Tibial nerve (tissue), 4 donors: ENCODE data around the gene GABRD. TPM values are rescaled to one million over a fixed set of nuclear protein-coding genes. Genes with fewer than 3 reads are reported as not detected.

Experiments
- DNase-seq, 2 donors: peaks; one replicate each; pipeline ENCODE4 v3.0.0-alpha.2; 2019; ENCODE audit warnings: low spot score in 2 of 2
- H3K27ac ChIP-seq, 4 donors: fragments of 200-600 bp; sonication (generic) in 3 of 4; one replicate each; pipeline ENCODE4 v1.5.1; 2017 to 2019; ENCODE audit warnings: mild to moderate bottlenecking in 1 of 4
- H3K27me3 ChIP-seq, 2 donors: fragments of 200-600 bp; sonication (generic) in 1 of 2; one replicate each; pipeline versions ENCODE4 v1.5.1 to v1.6.0; 2017 to 2019
- H3K36me3 ChIP-seq, 3 donors: fragments of 200-600 bp; sonication (generic); one replicate each; pipeline ENCODE4 v1.5.1; 2018 to 2019
- H3K4me1 ChIP-seq, 4 donors: fragments of 200-600 bp; sonication (generic) in 3 of 4; one replicate each; pipeline ENCODE4 v1.5.1; 2017 to 2019
- H3K4me3 ChIP-seq, 4 donors: fragments of 200-600 bp; sonication (generic) in 3 of 4; one replicate each; pipeline ENCODE4 v1.5.1; 2017 to 2019; ENCODE audit warnings: mild to moderate bottlenecking in 1 of 4, moderate library complexity in 1 of 4
- H3K9me3 ChIP-seq, 4 donors: fragments of 200-600 bp; sonication (generic) in 3 of 4; one replicate each; pipeline ENCODE4 v1.5.1; 2017 to 2019
- CTCF ChIP-seq, 5 experiments: fragments of 200-600 bp in 3 of 5; fragments of 450-650 bp in 2 of 5; sonication (generic) in 3 of 5; IDR thresholded peaks; one replicate each; pipeline ENCODE4 v1.5.1; 2016 to 2019; ENCODE audit warnings: antibody characterized with exemption in 5 of 5, mild to moderate bottlenecking in 3 of 5, moderate library complexity in 2 of 5
- EP300 ChIP-seq, 2 donors: sonication (generic); formaldehyde crosslinking; IDR thresholded peaks; one replicate each; pipeline ENCODE4 v1.6.1; 2017; ENCODE audit warnings: antibody characterized with exemption in 2 of 2, mild to moderate bottlenecking in 1 of 2
- POLR2A ChIP-seq, 2 donors: fragments of 450-650 bp; IDR thresholded peaks; one replicate each; pipeline ENCODE4 v1.6.1; 2017; ENCODE audit warnings: antibody characterized with exemption in 2 of 2, mild to moderate bottlenecking in 2 of 2, moderate library complexity in 2 of 2
- WGBS, 2 donors: methylation state at CpG; one replicate each; pipeline ENCODE4 v1.1.5; 2018; 5-methylcytosine and 5-hydroxymethylcytosine counted together
- total RNA-seq, 4 donors: library from RNA; depleted of rRNA; stranded (reverse); fragments of >200 nt; gene quantifications; one replicate each; pipeline ENCODE4 v1.1.0, GENCODE V29; 2016

Gene GABRD
- total RNA-seq, 4 donors from 2014 or later = 1.0 TPM; not detected in 3

DNA sequence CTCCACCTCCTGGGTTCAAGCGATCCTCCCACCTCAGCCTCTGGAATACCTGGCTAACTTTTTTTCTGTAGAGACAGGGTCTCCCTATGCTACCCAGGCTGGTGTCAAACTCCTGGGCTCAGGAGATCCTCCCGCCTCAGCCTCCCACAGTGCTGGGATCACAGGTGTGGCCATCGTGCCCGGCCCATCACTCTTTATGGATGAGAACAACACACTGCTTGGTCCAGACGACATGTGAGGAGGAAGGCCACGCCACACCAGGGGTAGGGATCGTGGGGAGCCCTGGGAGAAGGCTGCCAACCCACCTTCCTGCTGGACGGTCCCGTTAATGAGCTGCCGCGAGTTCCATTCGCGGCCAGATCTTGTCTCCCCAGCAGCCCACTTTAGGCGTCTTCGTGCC is 5.0 kb upstream of the GABRD start:
- Histone ChIP-seq H3K4me3 (no peak overlapping the region), H3K27ac (no peak overlapping the region), H3K4me1 (peaks cover 0 to 6% (median 0%) of the 10 kb centered on the region in 4 donors), H3K27me3 (peaks cover 0 to 73% of the 10 kb centered on the region in 2 donors), H3K36me3 (no peaks in the 10 kb centered on the region), H3K9me3 (no peaks in the 10 kb centered on the region)
- TF ChIP-seq EP300 (IDR thresholded peaks at IDR 0.05) = no peak
- no peak for TF ChIP-seq POLR2A (IDR thresholded peaks at IDR 0.05)
- no peak for TF ChIP-seq CTCF (IDR thresholded peaks at IDR 0.05)
- WGBS, 2 donors = 84 to 88% methylated on average over 15 of the region's 15 CpGs
- DNase-seq = no peak

- Histone ChIP-seq H3K27ac (no peak overlapping the region), H3K9me3 (no peaks in the 10 kb centered on the region), H3K27me3 (peaks cover 0 to 76% of the 10 kb centered on the region in 2 donors), H3K36me3 (no peaks in the 10 kb centered on the region), H3K4me3 (no peak overlapping the region), H3K4me1 (peaks cover 0 to 13% (median 2%) of the 10 kb centered on the region in 4 donors)
- TF ChIP-seq EP300 (IDR thresholded peaks at IDR 0.05) (no peak), POLR2A (IDR thresholded peaks at IDR 0.05) (no peak), CTCF (IDR thresholded peaks at IDR 0.05) (no peak)
- DNase-seq = no peak
- 56 to 60% methylated on average over 34 of the region's 34 CpGs for WGBS, 2 donors
These were observed 4.1 kb upstream of the GABRD start for GRCh38 chr1:2014741-2015735.

DNA sequence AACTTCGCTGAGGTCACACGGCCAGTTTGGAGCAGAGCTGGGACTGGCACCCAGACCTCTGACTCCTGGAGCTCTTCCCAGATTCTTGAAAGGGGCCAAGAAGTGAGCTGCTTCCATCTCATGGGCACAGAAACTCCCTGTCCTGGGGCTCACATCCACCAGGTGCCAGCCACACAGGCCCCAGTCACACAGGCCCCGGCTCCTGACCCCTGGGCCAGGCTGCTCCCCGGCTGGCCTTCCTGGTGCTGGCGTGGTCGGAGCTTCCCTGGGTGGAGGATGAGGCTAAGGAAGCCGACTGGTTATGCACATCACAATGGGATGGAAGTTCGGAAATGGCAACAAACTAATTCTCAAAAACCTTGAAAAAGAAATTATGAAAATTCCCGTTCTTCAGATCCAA is 3.0 kb upstream of the GABRD start:
- Histone ChIP-seq H3K4me3 (no peak overlapping the region), H3K36me3 (no peaks in the 10 kb centered on the region), H3K27ac (no peak overlapping the region), H3K4me1 (peaks cover 0 to 14% (median 2%) of the 10 kb centered on the region in 4 donors), H3K27me3 (peaks cover 0 to 87% of the 10 kb centered on the region in 2 donors), H3K9me3 (no peaks in the 10 kb centered on the region)
- no peak for TF ChIP-seq EP300 (IDR thresholded peaks at IDR 0.05)
- no peak for TF ChIP-seq POLR2A (IDR thresholded peaks at IDR 0.05)
- no peak for TF ChIP-seq CTCF (IDR thresholded peaks at IDR 0.05)
- 58 to 62% methylated on average over 8 to 9 of the region's 9 CpGs for WGBS, 2 donors
- no peak for DNase-seq

DNA sequence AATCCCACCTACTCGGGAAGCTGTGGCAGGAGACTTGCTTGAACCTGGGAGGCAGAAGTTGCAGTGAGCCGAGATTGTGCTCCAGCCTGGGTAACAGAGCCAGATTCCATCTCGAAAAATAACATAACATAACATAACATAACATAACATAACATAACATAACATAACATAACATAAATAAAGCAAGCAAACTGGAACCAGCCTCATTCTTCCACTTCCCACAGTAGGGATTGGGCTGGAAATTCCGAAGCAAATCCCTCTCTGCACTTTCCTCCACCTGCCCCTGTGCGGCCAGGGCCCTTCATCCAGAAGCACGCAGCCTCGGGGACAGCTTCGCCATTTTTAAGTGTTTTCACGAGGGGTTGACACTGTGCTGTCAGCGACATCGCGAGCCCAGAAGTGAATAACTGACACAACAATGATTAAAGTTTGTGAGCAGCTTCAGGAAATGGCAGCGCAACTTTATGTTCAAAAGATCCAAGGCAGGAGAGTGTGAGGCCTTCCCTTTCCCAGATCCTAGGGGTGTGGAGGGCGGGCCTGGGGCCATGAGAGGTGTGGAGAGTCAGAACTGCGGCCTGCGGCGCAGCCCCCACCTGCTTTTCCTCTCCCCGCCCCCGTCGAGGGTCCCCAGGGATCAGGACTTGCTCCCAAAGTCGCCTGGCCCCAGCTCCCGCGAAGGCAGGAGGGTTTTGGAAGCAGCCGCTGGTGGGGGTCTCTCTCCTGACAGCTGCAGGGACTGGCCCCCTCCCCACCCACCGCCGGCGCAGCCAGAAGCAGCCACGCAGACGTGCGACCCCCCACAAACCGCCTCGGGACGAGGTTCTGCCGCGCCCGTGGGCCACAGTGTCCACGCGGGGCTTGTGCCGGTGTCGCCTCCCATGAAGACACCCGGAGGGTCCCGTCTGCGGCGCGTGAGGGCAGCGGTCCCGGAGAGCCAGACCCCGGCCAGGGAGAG is 651 bp upstream of the GABRD start:
- WGBS, 2 donors = 14 to 31% methylated on average over 23 to 38 of the region's 48 CpGs
- no peak overlapping the region for H3K27ac ChIP-seq
- H3K36me3 ChIP-seq = no peaks in the 10 kb centered on the region
- peaks cover 0 to 93% of the 10 kb centered on the region in 2 donors for H3K27me3 ChIP-seq
- no peak overlapping the region for H3K4me3 ChIP-seq
- no peaks in the 10 kb centered on the region for H3K9me3 ChIP-seq
- H3K4me1 ChIP-seq = peaks cover 0 to 14% (median 2%) of the 10 kb centered on the region in 4 donors
- DNase-seq = no peak
- TF ChIP-seq EP300 (IDR thresholded peaks at IDR 0.05) (no peak), CTCF (IDR thresholded peaks at IDR 0.05) (no peak), POLR2A (IDR thresholded peaks at IDR 0.05) (no peak)
